HL-60 (cell line): ENCODE measurements around the gene POLR2I.

Experiments used
- CTCF ChIP-seq: IDR thresholded peaks from one replicate; pipeline ENCODE4 v1.5.1; 2011; ENCODE audit warnings: low read length, control low read depth, inconsistent platforms; ENCODE audit not compliant: insufficient read depth
- GABPA ChIP-seq: IDR thresholded peaks from 2 replicates; pipeline ENCODE4 v1.6.1; 2012; ENCODE audit warnings: low read depth

DNA sequence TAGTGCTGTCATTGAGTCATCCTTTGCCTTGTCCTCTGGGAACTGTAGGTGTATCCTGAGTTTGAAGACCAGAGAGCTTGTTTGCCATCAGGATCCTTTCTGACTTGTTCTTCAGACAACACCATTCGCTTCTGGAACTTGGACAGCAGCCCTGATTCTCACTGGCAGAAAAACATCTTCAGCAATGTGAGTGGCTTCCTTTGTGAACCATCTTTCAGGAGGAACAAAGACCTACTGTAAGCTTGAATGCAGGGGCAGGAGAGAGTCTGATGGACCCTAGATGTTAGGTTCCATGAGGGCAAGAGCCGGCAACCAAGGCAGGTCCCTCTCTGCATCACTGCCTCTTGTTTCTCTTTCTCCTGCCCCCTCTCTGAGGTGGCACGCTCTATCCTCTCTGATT lies 33.3 kb downstream of the POLR2I start:
- TF ChIP-seq CTCF (no peak), GABPA (no peak)
